ES-I3 (cell line): ENCODE data around the gene USP17L13.
"Not testable (repeated sequence)": the region's sequence is repeated elsewhere in the genome, so short reads cannot be mapped to it uniquely, and the experiment has no call there.

Experiments used
- H3K36me3 ChIP-seq: 2 replicates; pipeline ENCODE4 v1.6.1; 2013; ENCODE audit warnings: mild to moderate bottlenecking, low read length, control low read depth, moderate library complexity; ENCODE audit not compliant: insufficient read depth
- H3K4me1 ChIP-seq: 2 replicates; pipeline ENCODE4 v1.6.1; 2013; ENCODE audit warnings: mild to moderate bottlenecking, control low read depth, low read length; ENCODE audit not compliant: insufficient read depth
- H3K9ac ChIP-seq: 2 replicates; pipeline ENCODE4 v1.6.1; 2013; ENCODE audit warnings: low read depth, mild to moderate bottlenecking, low read length, moderate library complexity
- H3K9me3 ChIP-seq: 2 replicates; pipeline ENCODE4 v1.6.1; 2013; ENCODE audit warnings: mild to moderate bottlenecking, low read length, moderate library complexity; ENCODE audit not compliant: control insufficient read depth, insufficient read depth

The USP17L13 gene

GRCh38 chr4:9224596-9224995 is at the start of gene USP17L13:
USP17L13 (plus strand) TSS chr4:9224896; CDS start chr4:9224896, 0 bp downstream.
- not testable (repeated sequence) for H3K4me1 ChIP-seq, H3K9me3 ChIP-seq, H3K36me3 ChIP-seq, H3K9ac ChIP-seq

GRCh38 chr4:9210357-9210756 is 14.3 kb upstream of the USP17L13 start, which contains the start of gene USP17L10:
USP17L10 (plus strand) TSS chr4:9210657; CDS start chr4:9210657, 0 bp downstream.
- not testable (repeated sequence) for H3K36me3 ChIP-seq, H3K9ac ChIP-seq, H3K4me1 ChIP-seq, H3K9me3 ChIP-seq

- H3K4me1 ChIP-seq, H3K9me3 ChIP-seq, H3K9ac ChIP-seq, H3K36me3 ChIP-seq: not testable (repeated sequence)
Measured at GRCh38 chr4:9214701-9215100, 10.0 kb upstream of the USP17L13 start.

- H3K9me3 ChIP-seq, H3K36me3 ChIP-seq, H3K9ac ChIP-seq, H3K4me1 ChIP-seq: not testable (repeated sequence)
Measured at GRCh38 chr4:9215105-9215504, 9.6 kb upstream of the USP17L13 start, which contains the start of gene USP17L11. USP17L11 (plus strand) TSS chr4:9215405; CDS start chr4:9215405, 0 bp downstream.

- not testable (repeated sequence) for H3K36me3 ChIP-seq, H3K4me1 ChIP-seq, H3K9ac ChIP-seq, H3K9me3 ChIP-seq
Measured at GRCh38 chr4:9219852-9220251, 4.8 kb upstream of the USP17L13 start, which contains the start of gene USP17L12. USP17L12 (plus strand) TSS chr4:9220152; CDS start chr4:9220152, 0 bp downstream.

- H3K9me3 ChIP-seq, H3K36me3 ChIP-seq: not testable (repeated sequence)
Measured at GRCh38 chr4:9230249-9230648, 5.6 kb downstream of the USP17L13 start.

GRCh38 chr4:9234085-9234484 is 9.4 kb downstream of the USP17L13 start, which contains the start of gene USP17L15:
USP17L15 (plus strand) TSS chr4:9234385; CDS start chr4:9234385, 0 bp downstream.
- H3K9me3 ChIP-seq, H3K36me3 ChIP-seq: not testable (repeated sequence)

More at GRCh38 chr4:9230249-9230648, 5.6 kb downstream of the USP17L13 start:
- not testable (repeated sequence) for H3K4me1 ChIP-seq, H3K9ac ChIP-seq

GRCh38 chr4:9238461-9238860 is 13.8 kb downstream of the USP17L13 start:
- not testable (repeated sequence) for H3K9ac ChIP-seq, H3K36me3 ChIP-seq, H3K9me3 ChIP-seq, H3K4me1 ChIP-seq

More at GRCh38 chr4:9234085-9234484, 9.4 kb downstream of the USP17L13 start, which contains the start of gene USP17L15:
- H3K9ac ChIP-seq, H3K4me1 ChIP-seq: not testable (repeated sequence)

GRCh38 chr4:9243579-9243978 is 18.9 kb downstream of the USP17L13 start, which contains the start of gene USP17L17:
USP17L17 (plus strand) TSS chr4:9243879; CDS start chr4:9243879, 0 bp downstream.
- H3K9ac ChIP-seq, H3K9me3 ChIP-seq, H3K4me1 ChIP-seq, H3K36me3 ChIP-seq: not testable (repeated sequence)

GRCh38 chr4:9247953-9248680 is 23.4 kb downstream of the USP17L13 start, which contains the start of gene USP17L18:
USP17L18 (plus strand) TSS chr4:9248630; CDS start chr4:9248630, 0 bp downstream.
- not testable (repeated sequence) for H3K36me3 ChIP-seq, H3K4me1 ChIP-seq, H3K9me3 ChIP-seq, H3K9ac ChIP-seq

- not testable (repeated sequence) for H3K4me1 ChIP-seq, H3K36me3 ChIP-seq, H3K9ac ChIP-seq
Measured at GRCh38 chr4:9253078-9253477, 28.4 kb downstream of the USP17L13 start, which contains the start of gene USP17L19. USP17L19 (plus strand) TSS chr4:9253378; CDS start chr4:9253378, 0 bp downstream.

GRCh38 chr4:9257824-9258223 is 33.1 kb downstream of the USP17L13 start, which contains the start of gene USP17L20:
USP17L20 (plus strand) TSS chr4:9258124; CDS start chr4:9258124, 0 bp downstream.
- not testable (repeated sequence) for H3K9me3 ChIP-seq, H3K4me1 ChIP-seq, H3K36me3 ChIP-seq, H3K9ac ChIP-seq

More at GRCh38 chr4:9253078-9253477, 28.4 kb downstream of the USP17L13 start, which contains the start of gene USP17L19:
- H3K9me3 ChIP-seq: not testable (repeated sequence)

GRCh38 chr4:9262572-9262971 is 37.9 kb downstream of the USP17L13 start, which contains the start of gene USP17L21:
USP17L21 (plus strand) TSS chr4:9262872; CDS start chr4:9262872, 0 bp downstream.
- H3K9ac ChIP-seq, H3K9me3 ChIP-seq, H3K4me1 ChIP-seq, H3K36me3 ChIP-seq: not testable (repeated sequence)

- not testable (repeated sequence) for H3K36me3 ChIP-seq, H3K9ac ChIP-seq, H3K9me3 ChIP-seq
Measured at GRCh38 chr4:9267319-9267718, 42.6 kb downstream of the USP17L13 start, which contains the start of gene USP17L22. USP17L22 (plus strand) TSS chr4:9267619; CDS start chr4:9267619, 0 bp downstream.

GRCh38 chr4:9271719-9272118 is 47.0 kb downstream of the USP17L13 start:
- not testable (repeated sequence) for H3K9ac ChIP-seq, H3K36me3 ChIP-seq, H3K4me1 ChIP-seq, H3K9me3 ChIP-seq

More at GRCh38 chr4:9267319-9267718, 42.6 kb downstream of the USP17L13 start, which contains the start of gene USP17L22:
- not testable (repeated sequence) for H3K4me1 ChIP-seq
